Activated gamma-delta T cell treated with Interleukin-2 at 50 U/mL for 16 hours (primary cell): ENCODE measurements around the gene OR4D2.
"Not testable (repeated sequence)": the region's sequence is repeated elsewhere in the genome, so short reads cannot be mapped to it uniquely, and the experiment has no call there.

Experiments
- DNase-seq: peaks from one replicate; pipeline ENCODE4 v3.0.0-alpha.2; 2020

The OR4D2 gene

GRCh38 chr17:58166682-58167081 lies at the start of gene OR4D2:
TSS of gene OR4D2 (plus strand) at chr17:58166982. CDS start at chr17:58169656, 2,674 bp downstream.
- DNase-seq: no peak

GRCh38 chr17:58117382-58117781 lies 49.4 kb upstream of the OR4D2 start:
- no peak for DNase-seq

- DNase-seq: no peak
Observed at GRCh38 chr17:58119491-58119890, 47.3 kb upstream of the OR4D2 start.

- peak; percentile 51 for DNase-seq
Observed at GRCh38 chr17:58120195-58120822, 46.5 kb upstream of the OR4D2 start.

GRCh38 chr17:58121925-58122324 lies 44.9 kb upstream of the OR4D2 start:
- DNase-seq: peak; percentile 42

- DNase-seq: no peak
Observed at GRCh38 chr17:58127846-58128245, 38.9 kb upstream of the OR4D2 start.

GRCh38 chr17:58132697-58133096 lies 34.1 kb upstream of the OR4D2 start:
- not testable (repeated sequence) for DNase-seq

- no peak for DNase-seq
Observed at GRCh38 chr17:58136669-58137279, 30.0 kb upstream of the OR4D2 start.

GRCh38 chr17:58141505-58141904 lies 25.3 kb upstream of the OR4D2 start:
- no peak for DNase-seq

- DNase-seq: not testable (repeated sequence)
Observed at GRCh38 chr17:58143335-58143734, 23.4 kb upstream of the OR4D2 start.

GRCh38 chr17:58144801-58145200 lies 22.0 kb upstream of the OR4D2 start:
- no peak for DNase-seq

GRCh38 chr17:58147930-58148434 lies 18.8 kb upstream of the OR4D2 start, which contains the start of gene OR4D1:
TSS of gene OR4D1 (plus strand) at chr17:58148384. CDS start at chr17:58155154, 6,770 bp downstream.
- no peak for DNase-seq

GRCh38 chr17:58148609-58149008 lies 18.2 kb upstream of the OR4D2 start:
- DNase-seq: no peak

GRCh38 chr17:58150394-58150793 lies 16.4 kb upstream of the OR4D2 start:
- DNase-seq: no peak

GRCh38 chr17:58153046-58153445 lies 13.7 kb upstream of the OR4D2 start:
- DNase-seq: peak; percentile 73

- no peak for DNase-seq
Observed at GRCh38 chr17:58153671-58154070, 13.1 kb upstream of the OR4D2 start.

GRCh38 chr17:58156839-58157803 lies 9.7 kb upstream of the OR4D2 start:
- peak; percentile 42 for DNase-seq

GRCh38 chr17:58158181-58158580 lies 8.6 kb upstream of the OR4D2 start:
- DNase-seq: no peak

GRCh38 chr17:58161566-58161965 lies 5.2 kb upstream of the OR4D2 start:
- DNase-seq: no peak

- DNase-seq: no peak
Observed at GRCh38 chr17:58165981-58166380, 801 bp upstream of the OR4D2 start.

- no peak for DNase-seq
Observed at GRCh38 chr17:58170622-58171021, 3.8 kb downstream of the OR4D2 start.

GRCh38 chr17:58172369-58173071 lies 5.7 kb downstream of the OR4D2 start:
- peak; percentile 49 for DNase-seq

- DNase-seq: no peak
Observed at GRCh38 chr17:58174871-58175270, 8.1 kb downstream of the OR4D2 start.
